AG09309 (cell line): ENCODE data around the gene CACNA1C.

ENCODE experiments used
- DNase-seq: peaks from one replicate; pipeline ENCODE4 v3.0.0-alpha.2; 2010; ENCODE audit warnings: low read depth
- H3K4me3 ChIP-seq: 2 replicates; pipeline ENCODE4 v1.5.1; 2011; ENCODE audit warnings: mild to moderate bottlenecking, low read depth, low read length, moderate library complexity; ENCODE audit not compliant: control insufficient read depth
- CTCF ChIP-seq: IDR thresholded peaks from 2 replicates; pipeline ENCODE4 v1.5.1; 2011; ENCODE audit warnings: mild to moderate bottlenecking, low read depth, low read length, inconsistent platforms; ENCODE audit not compliant: insufficient read depth, control insufficient read depth; ENCODE audit errors: missing control alignments

Gene CACNA1C

GRCh38 chr12:2258025-2258424 lies 205.2 kb downstream of the CACNA1C start:
- H3K4me3 ChIP-seq = no peak overlapping the region
- no peak for DNase-seq
- no peak for TF ChIP-seq CTCF

- H3K4me3 ChIP-seq = no peak overlapping the region
- TF ChIP-seq CTCF = no peak
Measured at GRCh38 chr12:2259369-2259768, 206.6 kb downstream of the CACNA1C start.

GRCh38 chr12:2260441-2260840 lies 207.7 kb downstream of the CACNA1C start:
- DNase-seq = no peak
- TF ChIP-seq CTCF = no peak
- H3K4me3 ChIP-seq = no peak overlapping the region

More at GRCh38 chr12:2259369-2259768, 206.6 kb downstream of the CACNA1C start:
- DNase-seq = no peak

- H3K4me3 ChIP-seq = no peak overlapping the region
- TF ChIP-seq CTCF = no peak
- no peak for DNase-seq
Measured at GRCh38 chr12:2261708-2262107, 208.9 kb downstream of the CACNA1C start.

GRCh38 chr12:2262449-2262848 lies 209.7 kb downstream of the CACNA1C start:
- H3K4me3 ChIP-seq = no peak overlapping the region
- no peak for DNase-seq
- TF ChIP-seq CTCF = no peak

- DNase-seq = no peak
- H3K4me3 ChIP-seq = no peak overlapping the region
- no peak for TF ChIP-seq CTCF
Measured at GRCh38 chr12:2263901-2264300, 211.1 kb downstream of the CACNA1C start.

- peak; percentile 96 for DNase-seq
- TF ChIP-seq CTCF = no peak
- H3K4me3 ChIP-seq = no peak overlapping the region
Measured at GRCh38 chr12:2264651-2265232, 212.0 kb downstream of the CACNA1C start.
